Colon (tissue), 2 donors: ENCODE results near the gene ACO2.

ENCODE experiments used
- FAIRE-seq: peaks from 2 replicates; lab custom pipeline; 2012; peaks lifted over from hg19 to GRCh38; lab: Jason Lieb, UNC
- donor health status: control.
- donor health status: control.

The ACO2 gene

DNA sequence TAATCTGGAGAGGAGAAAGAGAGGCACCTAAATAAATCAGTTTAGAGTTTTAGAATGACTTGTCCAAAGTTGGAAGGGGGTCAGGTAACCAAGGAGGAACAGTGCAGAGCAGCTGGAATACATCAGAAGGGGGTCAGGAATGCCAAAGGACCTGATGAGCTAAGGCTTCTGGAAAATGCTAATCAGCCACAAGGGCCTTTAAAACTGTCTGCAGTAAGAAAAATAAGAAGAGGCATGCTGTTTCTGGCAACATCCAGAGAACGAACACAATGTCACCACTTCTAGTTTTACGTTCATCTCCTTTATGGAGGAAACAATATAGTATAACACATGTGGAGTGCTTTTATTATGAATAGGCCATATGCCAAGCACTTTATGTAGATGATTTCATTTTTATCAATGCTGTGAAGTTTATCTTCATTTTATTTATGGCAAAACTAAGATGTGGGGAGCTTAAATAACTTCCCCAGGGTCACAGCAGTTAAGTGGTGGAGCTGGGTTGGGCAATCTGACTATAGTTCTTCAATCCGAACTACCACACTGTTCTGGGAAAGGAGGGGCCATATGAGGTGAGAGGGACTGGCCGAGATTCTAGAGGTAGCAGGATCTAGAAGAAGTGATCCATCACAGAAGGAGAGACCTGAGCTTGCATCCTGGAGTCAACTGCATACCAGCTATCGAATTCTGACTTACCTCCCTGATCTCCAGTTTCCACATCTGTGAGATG lies 22.6 kb downstream of the ACO2 start:
- FAIRE-seq: no peak

DNA sequence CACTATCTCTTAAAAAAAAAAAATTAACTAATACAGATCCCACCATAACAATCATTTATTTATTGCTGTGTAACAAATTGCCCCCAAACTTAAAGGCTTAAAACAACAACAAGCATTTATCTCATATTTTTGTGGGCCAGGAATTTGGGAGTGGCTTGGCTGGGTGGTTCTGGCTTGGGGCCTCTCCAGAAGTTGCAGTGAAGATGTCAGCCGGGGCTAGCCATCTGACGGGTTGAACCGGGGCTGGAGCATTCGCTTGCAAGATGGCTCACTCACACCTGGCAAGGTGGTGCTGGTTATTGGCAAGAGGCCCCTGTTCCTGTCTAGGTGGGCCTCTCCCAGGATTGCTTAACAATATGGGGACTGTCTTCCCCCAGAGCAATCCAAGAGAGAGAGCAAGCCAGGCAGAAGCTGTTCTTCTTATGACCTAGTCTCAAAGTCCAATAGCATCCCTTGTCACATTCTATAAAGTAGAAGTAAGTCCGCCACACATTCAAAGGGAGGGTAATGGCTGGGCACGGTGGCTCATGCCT lies 29.5 kb downstream of the ACO2 start:
- FAIRE-seq: no peak

DNA sequence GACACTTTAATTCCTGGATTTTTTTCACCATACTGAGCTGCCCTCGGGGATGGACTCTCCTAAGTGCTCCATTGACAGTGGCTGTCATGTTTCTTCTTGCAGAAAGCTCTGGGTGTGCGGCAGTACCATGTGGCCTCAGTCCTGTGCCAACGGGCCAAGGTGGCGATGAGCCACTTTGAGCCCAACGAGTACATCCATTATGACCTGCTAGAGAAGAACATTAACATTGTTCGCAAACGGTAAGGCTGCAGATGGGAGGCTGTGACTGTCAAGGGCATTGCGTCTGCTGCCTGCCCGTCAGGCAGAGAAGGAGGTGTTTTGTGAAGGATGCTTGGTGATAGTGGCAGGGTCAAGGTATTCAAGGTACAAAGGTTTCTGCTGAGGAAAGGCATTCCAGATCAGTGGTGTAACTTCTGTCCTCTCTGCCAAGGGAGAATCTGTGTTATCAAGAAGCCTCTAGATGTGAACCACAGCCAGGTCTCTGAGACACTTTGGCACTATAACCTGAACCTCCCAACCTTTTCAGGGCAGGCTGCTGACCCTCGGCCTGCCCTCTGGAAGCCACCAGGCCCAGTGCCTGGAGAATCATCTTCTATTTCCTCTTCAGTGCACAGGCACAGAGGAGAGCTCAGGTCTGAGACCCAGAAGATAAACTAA lies 30.8 kb downstream of the ACO2 start:
- FAIRE-seq: no peak

DNA sequence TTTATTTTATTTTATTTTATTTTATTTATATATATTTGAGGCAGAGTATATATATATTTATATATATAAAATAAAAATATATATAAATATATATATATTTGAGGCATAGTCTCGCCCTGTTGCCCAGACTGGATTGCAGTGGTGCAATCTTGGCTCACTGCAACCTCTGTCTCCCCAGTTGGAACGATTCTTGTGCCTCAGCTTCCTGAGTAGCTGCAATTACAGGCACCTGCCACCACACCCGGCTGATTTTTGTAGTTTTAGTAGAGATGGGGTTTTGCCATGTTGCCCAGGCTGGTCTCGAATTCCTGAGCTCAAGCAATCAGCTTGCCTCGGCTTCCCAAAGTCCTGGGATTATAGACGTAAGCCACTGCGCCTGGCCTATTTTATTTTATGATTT lies 31.4 kb downstream of the ACO2 start:
- FAIRE-seq: no peak

DNA sequence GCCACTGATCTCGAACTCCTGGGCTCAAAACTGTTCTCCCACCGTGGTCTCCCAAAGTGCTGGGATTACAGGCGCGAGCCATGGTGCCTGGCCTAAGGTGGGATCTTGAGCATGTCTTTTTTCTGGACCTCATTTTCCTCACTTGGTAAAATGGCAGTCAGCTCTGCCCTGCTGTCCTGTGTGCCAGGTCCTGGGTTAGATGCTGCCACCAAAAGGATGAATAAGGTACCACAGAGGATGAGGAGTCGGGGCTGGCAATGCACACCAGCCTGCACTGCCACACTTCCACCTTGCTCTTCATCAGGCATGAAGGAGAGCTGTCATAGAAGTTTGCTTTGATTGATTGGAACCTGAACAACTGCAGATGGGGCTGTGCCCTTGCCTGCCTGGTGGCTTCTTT lies 32.3 kb downstream of the ACO2 start:
- FAIRE-seq: no peak

DNA sequence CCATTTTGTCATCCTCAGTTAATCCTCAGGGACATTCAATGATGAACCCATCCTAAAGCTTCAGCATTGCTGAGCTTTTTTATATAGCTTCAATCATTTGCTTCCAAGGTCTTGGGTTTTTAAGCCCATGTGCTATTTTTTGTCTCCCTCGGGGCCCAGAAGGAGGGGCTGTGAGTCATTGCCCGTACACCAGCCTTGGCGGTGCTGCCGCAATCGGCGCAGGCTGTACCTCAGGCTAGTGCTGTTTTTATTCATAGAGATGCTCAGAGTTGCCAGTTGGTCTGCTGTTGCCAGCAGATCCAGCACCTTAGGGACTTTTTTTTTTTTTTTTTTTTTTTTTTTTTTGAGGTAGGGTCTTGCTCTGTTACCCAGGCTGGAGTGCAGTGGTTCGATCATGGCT lies 35.5 kb downstream of the ACO2 start:
- FAIRE-seq: no peak

DNA sequence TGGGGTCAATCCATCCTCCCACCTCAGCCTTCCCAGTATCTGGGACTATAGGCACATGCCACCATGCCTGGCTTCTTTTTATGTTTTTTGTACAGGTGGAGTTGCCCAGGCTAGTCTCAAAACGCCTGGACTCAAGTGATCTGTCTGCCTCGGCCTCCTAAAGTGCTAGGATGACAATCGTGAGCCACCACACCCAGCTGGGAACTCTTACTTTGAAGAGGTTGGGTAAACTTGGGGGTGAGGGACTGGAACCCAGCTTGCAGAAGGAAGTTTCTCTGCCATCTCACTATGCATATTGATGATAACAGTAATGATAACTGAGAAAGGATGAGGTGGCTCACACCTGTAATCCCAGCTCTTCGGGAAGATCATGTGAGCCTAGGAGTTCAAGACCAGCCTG lies 35.9 kb downstream of the ACO2 start:
- no peak for FAIRE-seq

DNA sequence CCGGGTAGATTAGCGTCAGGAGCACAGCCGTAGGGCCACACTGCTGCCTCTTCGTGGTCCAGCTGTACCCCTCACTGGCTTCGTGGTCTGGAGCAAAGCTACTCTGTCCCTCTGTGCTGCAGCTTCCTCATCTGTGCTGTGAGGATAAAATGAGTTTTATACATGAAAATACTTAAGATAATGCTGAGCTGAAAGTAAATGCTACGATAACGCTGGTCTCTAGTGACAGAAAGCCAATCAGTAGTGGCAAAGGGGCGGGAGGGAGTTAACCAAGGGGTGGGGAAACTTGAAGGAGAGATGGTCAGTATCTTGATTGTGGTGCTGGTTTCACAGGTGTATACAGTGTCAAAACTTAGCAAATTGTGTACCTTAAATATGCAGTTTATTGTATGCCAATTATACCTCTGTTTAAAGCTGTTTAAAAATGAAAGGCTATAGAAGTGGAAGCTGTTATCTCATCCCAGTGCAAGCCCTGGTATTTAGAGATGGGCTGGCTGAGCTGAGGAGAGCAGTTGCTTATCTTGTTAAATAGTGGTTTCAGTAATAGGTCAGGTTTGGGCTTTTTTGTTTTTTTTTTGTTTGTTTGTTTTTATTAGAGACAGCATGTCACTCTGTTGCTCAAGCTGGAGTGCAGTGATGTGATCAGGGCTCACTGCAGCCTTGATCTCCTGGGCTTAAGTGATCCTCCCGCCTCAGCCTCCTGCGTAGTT lies 36.7 kb downstream of the ACO2 start:
- no peak for FAIRE-seq

DNA sequence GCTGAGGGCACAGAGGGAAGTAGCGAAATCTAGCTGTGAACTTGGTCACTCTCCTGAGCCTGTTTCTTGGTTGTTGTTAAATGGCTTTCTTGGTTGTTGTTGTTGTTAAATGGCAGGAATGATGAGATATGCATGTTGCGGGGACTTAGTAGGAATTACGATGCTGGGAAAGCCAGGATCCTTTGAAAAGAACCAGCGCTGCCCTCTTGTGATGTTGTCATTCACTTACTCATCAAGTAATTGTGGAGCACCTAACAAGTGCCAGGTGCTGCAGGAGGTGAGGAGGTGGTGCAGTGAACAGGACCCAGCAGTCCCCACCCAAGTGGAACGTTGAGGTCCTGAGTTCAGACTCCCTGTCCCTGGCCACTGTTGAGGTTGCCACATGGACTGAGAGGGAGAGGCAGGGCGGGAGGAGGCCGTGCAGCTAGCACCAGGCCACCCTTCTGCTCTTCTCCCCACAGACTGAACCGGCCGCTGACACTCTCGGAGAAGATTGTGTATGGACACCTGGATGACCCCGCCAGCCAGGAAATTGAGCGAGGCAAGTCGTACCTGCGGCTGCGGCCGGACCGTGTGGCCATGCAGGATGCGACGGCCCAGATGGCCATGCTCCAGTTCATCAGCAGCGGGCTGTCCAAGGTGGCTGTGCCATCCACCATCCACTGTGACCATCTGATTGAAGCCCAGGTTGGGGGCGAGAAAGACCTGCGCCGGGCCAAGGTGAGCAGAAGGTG lies 38.6 kb downstream of the ACO2 start:
- FAIRE-seq: no peak

DNA sequence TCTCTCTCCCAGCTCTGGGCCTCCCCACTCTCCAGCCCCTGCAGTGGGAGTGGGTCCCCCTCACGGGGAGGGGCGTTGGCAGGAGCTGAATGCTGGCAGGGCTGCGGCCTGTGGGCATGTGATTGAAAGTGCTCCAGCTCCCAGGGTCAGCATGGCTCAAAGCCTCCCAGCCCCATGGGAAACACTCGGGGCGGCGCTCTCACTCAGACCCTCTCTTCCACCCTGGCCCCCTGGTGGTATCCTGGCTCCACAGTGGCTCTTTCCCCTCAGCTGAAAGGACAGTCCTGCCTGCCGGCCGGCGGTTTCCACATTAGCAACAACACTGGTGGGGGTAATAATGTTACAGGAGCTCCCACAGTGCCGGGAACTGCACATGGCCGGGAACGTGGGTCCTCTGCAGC lies 39.9 kb downstream of the ACO2 start:
- no peak for FAIRE-seq

DNA sequence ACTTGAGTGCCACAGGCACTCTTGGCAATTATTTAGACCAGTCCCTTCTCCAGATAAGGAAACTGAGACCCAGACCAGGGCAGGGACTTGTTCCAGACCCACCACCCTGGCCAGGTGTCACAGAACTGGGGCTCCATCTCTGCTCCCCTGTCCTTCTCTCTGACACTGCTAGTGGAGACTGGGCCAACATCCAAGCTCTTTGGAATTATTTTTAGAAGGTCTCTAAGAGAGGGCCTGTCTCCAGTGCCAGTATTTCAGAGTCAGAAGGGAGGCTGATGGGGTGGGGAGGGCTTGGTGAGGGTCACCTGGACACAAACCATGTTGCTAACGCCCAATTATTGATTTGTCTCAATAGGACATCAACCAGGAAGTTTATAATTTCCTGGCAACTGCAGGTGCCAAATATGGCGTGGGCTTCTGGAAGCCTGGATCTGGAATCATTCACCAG lies 42.6 kb downstream of the ACO2 start:
- FAIRE-seq: no peak

DNA sequence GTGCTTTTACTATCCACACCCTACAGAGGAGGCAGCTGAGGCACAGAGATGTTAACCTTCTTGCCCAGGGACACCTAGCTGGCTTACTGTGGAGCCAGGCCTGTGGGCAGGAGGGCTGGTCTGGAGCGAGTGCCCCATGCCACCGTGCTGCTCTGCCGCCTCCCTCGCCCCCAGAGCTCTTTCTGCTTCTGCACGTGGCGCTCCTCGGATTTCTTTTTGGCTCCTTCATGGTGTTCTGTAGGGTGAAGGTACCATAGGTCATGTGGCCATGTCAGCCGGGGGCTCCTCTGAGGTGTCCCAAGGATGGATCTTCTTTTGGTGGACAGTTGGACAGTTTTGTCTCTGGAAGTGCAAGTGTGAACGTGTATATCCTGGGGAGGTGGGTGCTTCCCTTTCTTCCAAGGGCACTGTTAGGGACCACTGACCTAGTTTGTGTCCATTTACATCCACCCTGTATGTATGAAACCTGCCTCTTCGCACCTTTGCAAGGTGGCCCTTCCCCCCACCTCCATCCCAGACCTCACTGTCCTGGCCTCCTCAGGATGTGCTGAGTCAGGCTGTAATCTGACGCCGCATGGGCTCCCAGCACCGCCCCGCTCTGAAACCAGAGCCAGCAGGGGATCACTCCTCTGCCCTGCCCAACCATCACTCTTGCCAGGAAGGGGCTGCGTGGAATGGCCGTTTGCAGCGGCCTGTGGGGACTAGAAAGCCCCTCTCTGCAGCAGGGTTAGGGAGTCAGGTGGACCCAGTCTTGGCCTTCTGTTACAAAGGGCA lies 43.7 kb downstream of the ACO2 start:
- FAIRE-seq: no peak

DNA sequence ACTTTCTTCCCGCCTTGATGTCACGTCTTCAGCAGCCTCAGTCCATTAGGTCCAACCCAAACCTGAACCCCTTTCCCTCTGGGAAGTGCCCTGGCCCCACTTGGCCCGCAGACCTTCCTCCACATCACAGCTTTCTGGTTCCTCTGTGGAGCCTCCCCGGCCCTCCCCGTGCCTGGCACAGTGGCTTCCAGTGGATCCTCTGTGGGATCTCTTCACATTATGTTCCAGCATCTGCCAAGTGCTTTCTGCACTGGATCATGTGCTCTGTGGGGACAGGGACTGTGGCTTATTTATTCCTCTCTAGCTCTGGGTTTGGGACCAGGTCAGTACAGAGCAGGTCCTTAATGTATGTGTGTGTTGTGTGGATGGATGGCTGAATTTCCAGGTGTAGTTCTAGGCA lies 44.5 kb downstream of the ACO2 start:
- FAIRE-seq: no peak

DNA sequence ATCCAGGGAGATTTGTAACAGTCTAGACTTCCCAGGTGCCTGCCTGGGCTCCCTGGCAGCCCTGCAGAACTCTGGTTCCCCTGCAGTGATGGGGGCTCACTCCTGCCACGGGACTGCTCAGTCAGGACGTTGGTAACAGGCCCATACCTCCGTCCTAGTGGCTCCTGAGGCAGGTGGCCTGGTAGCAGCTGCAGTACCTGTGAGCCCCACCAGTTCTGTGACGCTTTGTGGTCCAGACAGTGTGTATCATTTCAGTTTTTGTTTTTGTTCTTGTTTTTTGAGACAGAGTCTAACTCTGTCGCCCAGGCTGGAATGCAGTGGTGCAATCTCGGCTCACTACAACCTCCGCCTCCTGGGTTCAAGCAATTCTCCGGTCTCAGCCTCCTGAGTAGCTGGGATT lies 47.5 kb downstream of the ACO2 start:
- FAIRE-seq: no peak

DNA sequence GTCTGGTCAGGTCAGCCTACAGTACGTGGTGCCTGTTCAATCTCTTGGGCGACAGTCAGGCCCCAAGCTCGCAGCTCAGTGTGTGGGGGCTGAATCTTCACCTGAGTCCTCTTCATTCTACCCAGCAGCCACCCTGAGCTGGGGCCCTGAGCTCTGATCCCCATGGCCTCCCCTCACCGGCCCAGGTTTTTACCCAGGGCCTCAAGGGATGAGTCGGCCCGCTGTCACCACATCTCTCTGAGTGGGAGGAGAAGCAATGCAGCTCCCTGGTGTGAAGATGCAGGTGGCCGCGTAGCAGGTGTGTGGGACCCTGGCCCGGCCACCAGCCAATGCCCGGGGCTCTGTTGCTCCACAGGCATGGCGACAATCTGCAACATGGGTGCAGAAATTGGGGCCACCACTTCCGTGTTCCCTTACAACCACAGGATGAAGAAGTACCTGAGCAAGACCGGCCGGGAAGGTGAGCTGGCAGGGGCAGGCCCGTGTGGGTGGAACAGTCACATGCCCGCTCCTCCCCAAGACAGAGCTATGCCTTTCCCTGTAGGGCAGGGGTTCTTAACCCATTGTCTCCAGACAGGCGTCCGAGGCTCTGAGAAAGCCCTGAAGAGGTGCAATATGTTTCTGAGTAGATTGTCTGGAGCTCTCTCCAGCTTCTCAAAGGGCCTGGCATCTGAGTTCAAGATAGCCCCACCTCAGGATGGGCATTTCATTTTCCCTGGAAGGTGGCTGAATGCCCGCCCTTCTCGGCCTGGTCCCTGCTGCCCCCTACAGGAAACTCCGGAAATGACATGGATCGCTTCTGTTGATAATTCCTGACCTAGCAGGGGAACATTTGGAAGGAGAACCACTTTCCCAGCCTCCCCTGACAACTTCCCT lies 48.5 kb downstream of the ACO2 start:
- FAIRE-seq: no peak

DNA sequence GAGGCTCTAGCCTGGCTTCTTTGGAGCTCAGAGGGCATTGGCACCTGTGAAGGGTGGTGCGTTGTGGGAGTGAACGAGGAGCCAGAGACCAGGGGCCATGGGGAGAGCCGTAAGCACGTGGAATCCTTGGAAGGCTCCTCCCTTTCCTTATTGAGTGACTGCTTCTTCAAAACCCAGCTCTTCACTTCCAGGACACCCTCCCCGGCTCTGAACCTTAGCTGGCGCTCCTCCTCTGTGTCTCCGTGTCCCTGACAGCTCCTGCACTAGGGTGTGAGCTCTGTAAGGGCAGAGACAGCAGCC lies 49.1 kb downstream of the ACO2 start:
- no peak for FAIRE-seq

DNA sequence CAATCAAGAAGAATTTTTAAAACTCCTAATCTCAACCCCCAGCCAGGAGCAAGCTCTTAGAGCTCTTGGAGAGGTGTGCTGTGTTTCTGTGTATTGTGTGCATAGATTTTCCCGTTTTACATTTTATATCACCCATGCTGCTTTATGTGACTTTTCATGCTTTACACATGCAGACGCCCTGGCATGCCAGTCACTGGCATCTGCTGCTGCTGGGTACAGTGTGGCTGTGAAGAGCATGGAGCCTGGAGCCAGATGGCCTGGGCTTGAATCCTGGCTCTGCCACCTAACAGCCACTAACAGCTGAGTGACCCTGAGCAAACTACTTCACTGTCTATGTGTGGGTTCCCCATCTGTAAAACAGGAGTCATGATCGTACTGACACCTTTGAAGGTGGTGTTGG lies 52.2 kb downstream of the ACO2 start:
- FAIRE-seq: no peak

DNA sequence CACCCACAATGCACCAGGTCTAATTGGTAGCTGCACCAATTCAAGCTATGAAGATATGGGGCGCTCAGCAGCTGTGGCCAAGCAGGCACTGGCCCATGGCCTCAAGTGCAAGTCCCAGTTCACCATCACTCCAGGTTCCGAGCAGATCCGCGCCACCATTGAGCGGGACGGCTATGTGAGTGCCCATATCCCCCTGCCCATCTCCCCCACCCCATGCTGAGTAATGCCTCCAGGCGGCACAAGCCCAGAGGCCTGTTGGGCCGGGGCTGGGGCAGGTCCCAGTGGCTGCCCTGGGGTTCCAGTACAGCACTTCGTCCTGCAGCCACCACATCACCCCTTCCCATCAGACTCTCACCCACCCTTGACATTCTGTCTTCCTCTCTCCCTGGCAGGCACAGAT lies 53.9 kb downstream of the ACO2 start:
- FAIRE-seq: no peak

DNA sequence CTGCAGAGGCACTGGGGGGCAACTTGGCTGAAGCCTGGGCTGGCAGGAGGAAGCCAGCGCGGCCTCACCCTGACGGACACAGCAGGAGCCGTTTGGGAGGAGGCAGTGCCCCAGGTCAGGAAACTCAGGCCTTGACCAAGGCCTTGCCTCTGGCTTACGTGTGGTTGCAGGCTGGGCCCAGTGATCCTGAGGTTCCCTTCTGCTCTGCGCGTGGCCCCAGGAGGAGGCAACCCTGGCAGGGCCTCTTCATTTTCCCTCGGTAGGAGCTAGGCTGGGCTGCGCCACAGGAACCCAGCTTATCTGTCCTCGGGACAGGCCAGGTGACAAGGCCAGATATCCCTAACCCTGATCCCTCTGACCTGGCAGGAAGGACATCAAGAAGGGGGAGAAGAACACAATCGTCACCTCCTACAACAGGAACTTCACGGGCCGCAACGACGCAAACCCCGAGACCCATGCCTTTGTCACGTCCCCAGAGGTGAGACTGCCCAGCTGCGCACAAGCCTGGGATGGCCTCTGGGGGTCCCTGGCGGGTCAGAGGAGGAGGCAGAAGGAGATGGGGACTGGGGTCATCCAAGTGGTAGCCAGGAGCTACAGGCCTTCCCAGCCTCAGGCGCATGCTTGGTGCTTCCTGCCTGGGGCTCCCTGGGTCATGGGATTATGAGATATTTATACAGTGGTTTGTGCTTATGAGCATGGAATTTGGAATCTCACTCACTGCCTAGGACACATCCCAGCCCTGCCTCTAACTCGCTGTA lies 54.7 kb downstream of the ACO2 start:
- no peak for FAIRE-seq

DNA sequence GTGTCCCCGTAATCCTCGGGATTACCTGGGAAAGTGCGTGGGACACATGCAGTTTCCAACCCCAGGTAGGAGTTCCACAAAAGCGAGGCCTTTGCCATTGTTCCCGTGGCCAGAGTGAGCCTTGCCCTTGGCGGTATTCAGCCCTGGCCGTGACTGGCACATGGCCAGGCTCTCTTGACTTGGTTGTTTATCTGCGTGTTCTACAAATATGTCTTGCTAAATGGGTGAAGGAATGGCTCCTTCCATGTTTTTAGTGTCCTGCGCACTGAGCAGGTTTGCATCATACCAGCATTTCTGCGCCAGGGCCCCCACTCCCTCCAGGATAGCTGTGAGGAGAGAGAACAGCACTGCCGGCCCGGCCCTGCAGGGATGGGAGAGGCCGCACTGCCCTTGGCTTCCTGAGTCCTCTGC lies 55.3 kb downstream of the ACO2 start:
- no peak for FAIRE-seq
